Suprapubic skin (tissue), 3 donors: ENCODE results near the gene MUC2.

Experiments used
- POLR2A ChIP-seq, 2 donors: fragments of 450-650 bp; IDR thresholded peaks; one replicate each; pipeline ENCODE4 v1.6.1; 2017; ENCODE audit warnings: antibody characterized with exemption in 2 of 2, mild to moderate bottlenecking in 2 of 2, moderate library complexity in 2 of 2
- TF ChIP-seq, protein P1 (sequence below), 2 donors: fragments of 200-600 bp in 1 of 2; fragments of 450-650 bp in 1 of 2; sonication (generic) in 1 of 2; IDR thresholded peaks; one replicate each; pipeline ENCODE4 v1.5.1; 2016 to 2019; ENCODE audit warnings: antibody characterized with exemption in 2 of 2, mild to moderate bottlenecking in 1 of 2, moderate library complexity in 1 of 2

GRCh38 chr11:1049431-1049891 is 25.2 kb upstream of the MUC2 start:
- no peak for TF ChIP-seq POLR2A (IDR thresholded peaks at IDR 0.05)
- TF ChIP-seq, protein P1, sequence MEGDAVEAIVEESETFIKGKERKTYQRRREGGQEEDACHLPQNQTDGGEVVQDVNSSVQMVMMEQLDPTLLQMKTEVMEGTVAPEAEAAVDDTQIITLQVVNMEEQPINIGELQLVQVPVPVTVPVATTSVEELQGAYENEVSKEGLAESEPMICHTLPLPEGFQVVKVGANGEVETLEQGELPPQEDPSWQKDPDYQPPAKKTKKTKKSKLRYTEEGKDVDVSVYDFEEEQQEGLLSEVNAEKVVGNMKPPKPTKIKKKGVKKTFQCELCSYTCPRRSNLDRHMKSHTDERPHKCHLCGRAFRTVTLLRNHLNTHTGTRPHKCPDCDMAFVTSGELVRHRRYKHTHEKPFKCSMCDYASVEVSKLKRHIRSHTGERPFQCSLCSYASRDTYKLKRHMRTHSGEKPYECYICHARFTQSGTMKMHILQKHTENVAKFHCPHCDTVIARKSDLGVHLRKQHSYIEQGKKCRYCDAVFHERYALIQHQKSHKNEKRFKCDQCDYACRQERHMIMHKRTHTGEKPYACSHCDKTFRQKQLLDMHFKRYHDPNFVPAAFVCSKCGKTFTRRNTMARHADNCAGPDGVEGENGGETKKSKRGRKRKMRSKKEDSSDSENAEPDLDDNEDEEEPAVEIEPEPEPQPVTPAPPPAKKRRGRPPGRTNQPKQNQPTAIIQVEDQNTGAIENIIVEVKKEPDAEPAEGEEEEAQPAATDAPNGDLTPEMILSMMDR (IDR thresholded peaks at IDR 0.05) = no peak
